Vagina (tissue), 2 donors: ENCODE data around the gene PDE3A.

Experiments used
- POLR2AphosphoS5 ChIP-seq, 2 donors: sonication (generic); formaldehyde crosslinking; IDR thresholded peaks; one replicate each; pipeline ENCODE4 v1.9.0; 2017; ENCODE audit warnings: antibody characterized with exemption in 2 of 2, mild to moderate bottlenecking in 2 of 2, low read depth in 1 of 2; ENCODE audit not compliant: insufficient read depth in 1 of 2
- TF ChIP-seq, protein P1 (sequence below), 3 experiments: fragments of 450-650 bp in 2 of 3; fragments of 200-600 bp in 1 of 3; sonication (generic) in 1 of 3; IDR thresholded peaks; one replicate each; pipeline ENCODE4 v1.5.1; 2017 to 2019; ENCODE audit warnings: antibody characterized with exemption in 3 of 3, mild to moderate bottlenecking in 2 of 3, moderate library complexity in 2 of 3

DNA sequence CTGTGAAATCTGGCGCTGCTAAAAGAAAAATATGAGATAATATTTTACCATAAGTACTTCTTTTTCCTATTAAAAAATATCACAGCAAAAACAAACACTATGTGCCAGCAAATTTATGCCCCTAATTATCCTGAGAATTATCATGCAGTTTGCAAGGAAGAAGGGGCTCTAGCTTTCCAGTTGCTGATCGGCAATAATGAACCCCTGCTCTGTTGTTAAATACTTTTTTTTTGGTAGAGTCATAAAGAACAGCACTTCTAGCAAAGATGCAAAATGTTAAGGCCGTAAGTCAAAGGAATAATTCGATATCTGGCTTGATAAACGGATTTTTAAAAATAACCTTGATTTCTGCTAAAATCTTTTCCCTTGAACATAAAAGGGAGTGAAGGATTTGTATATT lies 108.9 kb downstream of the PDE3A start:
- TF ChIP-seq, protein P1, sequence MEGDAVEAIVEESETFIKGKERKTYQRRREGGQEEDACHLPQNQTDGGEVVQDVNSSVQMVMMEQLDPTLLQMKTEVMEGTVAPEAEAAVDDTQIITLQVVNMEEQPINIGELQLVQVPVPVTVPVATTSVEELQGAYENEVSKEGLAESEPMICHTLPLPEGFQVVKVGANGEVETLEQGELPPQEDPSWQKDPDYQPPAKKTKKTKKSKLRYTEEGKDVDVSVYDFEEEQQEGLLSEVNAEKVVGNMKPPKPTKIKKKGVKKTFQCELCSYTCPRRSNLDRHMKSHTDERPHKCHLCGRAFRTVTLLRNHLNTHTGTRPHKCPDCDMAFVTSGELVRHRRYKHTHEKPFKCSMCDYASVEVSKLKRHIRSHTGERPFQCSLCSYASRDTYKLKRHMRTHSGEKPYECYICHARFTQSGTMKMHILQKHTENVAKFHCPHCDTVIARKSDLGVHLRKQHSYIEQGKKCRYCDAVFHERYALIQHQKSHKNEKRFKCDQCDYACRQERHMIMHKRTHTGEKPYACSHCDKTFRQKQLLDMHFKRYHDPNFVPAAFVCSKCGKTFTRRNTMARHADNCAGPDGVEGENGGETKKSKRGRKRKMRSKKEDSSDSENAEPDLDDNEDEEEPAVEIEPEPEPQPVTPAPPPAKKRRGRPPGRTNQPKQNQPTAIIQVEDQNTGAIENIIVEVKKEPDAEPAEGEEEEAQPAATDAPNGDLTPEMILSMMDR (IDR thresholded peaks at IDR 0.05) = no peak
- TF ChIP-seq POLR2AphosphoS5 (IDR thresholded peaks at IDR 0.05; ENCODE audit: insufficient read depth in 1 of 2, low read depth in 1 of 2) = no peak
